GM12878 (cell line): Measurements from ENCODE around the gene LMO2. TPM values are rescaled to one million over a fixed set of nuclear protein-coding genes. Genes with fewer than 3 reads are reported as not detected.

Experiments
- ATAC-seq: fragments of 200-7000 bp; cut with Tn5 transposase; 3 replicates; pipeline ENCODE4 v1.9.1; 2020; ENCODE audit warnings: mild to moderate bottlenecking, moderate library complexity
- BruUV-seq: library from RNA; stranded (reverse); fragments of 400-500 nt; replicated peaks from 2 replicates; lab custom pipeline; 2021; lab: Mats Ljungman, UMichigan
- CTCF ChIA-PET: fragments of 300-600 bp; sonication (Branson Sonifier 250); formaldehyde crosslinking; extraction: SDS; loops from one replicate; lab custom pipeline; 2021; ENCODE audit warnings: inconsistent platforms; lab: Yijun Ruan, JAX
- POLR2A ChIA-PET: fragments of 350-600 bp; formaldehyde crosslinking; extraction: SDS; loops from one replicate; lab custom pipeline; 2021; ENCODE audit warnings: inconsistent platforms; lab: Charles Lee
- RAD21 ChIA-PET: fragments of 300-600 bp; sonication (Branson Sonifier 250); formaldehyde crosslinking; loops from one replicate; lab custom pipeline; 2023; ENCODE audit warnings: antibody characterized with exemption; ENCODE audit not compliant: unreplicated experiment; lab: Charles Lee
- SMC1A ChIA-PET: fragments of 300-600 bp; sonication (Branson Sonifier 250); formaldehyde crosslinking; loops from one replicate; lab custom pipeline; 2023; ENCODE audit not compliant: unreplicated experiment, uncharacterized antibody; lab: Charles Lee
- DNase-seq: peaks from one replicate; pipeline ENCODE4 v3.0.0-alpha.2; 2011; ENCODE audit warnings: low read depth, low spot score
- FAIRE-seq: peaks from 3 replicates; lab custom pipeline; 2011; peaks lifted over from hg19 to GRCh38; lab: Jason Lieb, UNC
- H2AFZ ChIP-seq: 2 replicates; pipeline ENCODE4 v1.6.0; 2011; ENCODE audit warnings: low read depth, low read length, control low read depth; ENCODE audit not compliant: control insufficient read depth
- H3K27ac ChIP-seq: 2 replicates; pipeline ENCODE4 v1.5.1; 2011; ENCODE audit warnings: control low read depth; ENCODE audit not compliant: control insufficient read depth, insufficient read depth
- H3K27me3 ChIP-seq, 2 experiments: replicated peaks in 1 of 2; 2 replicates each; pipeline versions ENCODE4 v1.6.0 to v1.6.1; 2011; ENCODE audit warnings: low read length in 1 of 2; ENCODE audit not compliant: control insufficient read depth in 2 of 2, insufficient read depth in 2 of 2
- H3K36me3 ChIP-seq, 2 experiments: 2 replicates each; pipeline ENCODE4 v1.5.1; 2011; ENCODE audit warnings: low read length in 1 of 2; ENCODE audit not compliant: control insufficient read depth in 2 of 2, insufficient read depth in 2 of 2
- H3K4me1 ChIP-seq: 2 replicates; pipeline ENCODE4 v1.6.1; 2011; ENCODE audit warnings: mild to moderate bottlenecking, low read length, moderate library complexity, mixed read lengths; ENCODE audit not compliant: control insufficient read depth, insufficient read depth
- H3K4me2 ChIP-seq: 2 replicates; pipeline ENCODE4 v1.6.0; 2011; ENCODE audit warnings: control low read depth; ENCODE audit not compliant: control insufficient read depth, insufficient read depth
- H3K4me3 ChIP-seq: fragments of 200-600 bp; sonication (generic); 2 replicates; pipeline ENCODE4 v1.5.1; 2016
- H3K79me2 ChIP-seq: 2 replicates; pipeline ENCODE4 v1.6.0; 2011; ENCODE audit warnings: low read length; ENCODE audit not compliant: control insufficient read depth, insufficient read depth
- H3K9ac ChIP-seq: 2 replicates; pipeline ENCODE4 v1.8.0; 2011; ENCODE audit warnings: low read length, control low read depth, mixed read lengths; ENCODE audit not compliant: control insufficient read depth, insufficient read depth
- H3K9me3 ChIP-seq: replicated peaks from 3 replicates; pipeline ENCODE4 v1.5.1; 2011; ENCODE audit warnings: mild to moderate bottlenecking, low read length; ENCODE audit not compliant: control insufficient read depth, insufficient read depth
- H4K20me1 ChIP-seq: 2 replicates; pipeline ENCODE4 v1.6.0; 2011; ENCODE audit not compliant: control insufficient read depth, insufficient read depth
- ASH2L ChIP-seq: fragments of 300-600, 200-600 bp; sonication (generic); IDR thresholded peaks from 2 replicates; pipeline ENCODE4 v1.6.1; 2017; ENCODE audit warnings: low read depth, mild to moderate bottlenecking, borderline replicate concordance
- ATF3 ChIP-seq: IDR thresholded peaks from 2 replicates; pipeline ENCODE4 v1.6.1; 2011; ENCODE audit warnings: low read depth, mild to moderate bottlenecking, low read length, moderate library complexity, borderline replicate concordance; ENCODE audit errors: extremely low read depth
- E4F1 ChIP-seq: fragments of 450-650 bp; IDR thresholded peaks from 2 replicates; pipeline ENCODE4 v1.6.1; 2018; ENCODE audit warnings: borderline replicate concordance, mild to moderate bottlenecking; ENCODE audit not compliant: partially characterized antibody
- ESRRA ChIP-seq: IDR thresholded peaks from 2 replicates; pipeline ENCODE4 v1.6.1; 2012; ENCODE audit warnings: mild to moderate bottlenecking, low read length, improper control_type of control experiment
- JUNB ChIP-seq: IDR thresholded peaks from 2 replicates; pipeline ENCODE4 v1.6.1; 2016; ENCODE audit warnings: antibody characterized with exemption, mild to moderate bottlenecking
- POLR2AphosphoS5 ChIP-seq: IDR thresholded peaks from 2 replicates; pipeline ENCODE4 v1.6.1; 2011; ENCODE audit warnings: mild to moderate bottlenecking, low read length, inconsistent platforms
- RBBP5 ChIP-seq: fragments of 200-600 bp; sonication (generic); conservative IDR thresholded peaks from 2 replicates; pipeline ENCODE4 v1.6.1; 2016
- RELB ChIP-seq: fragments of 450-650 bp; IDR thresholded peaks from 2 replicates; pipeline ENCODE4 v1.6.1; 2017; ENCODE audit warnings: low read depth, mild to moderate bottlenecking, moderate library complexity
- SIX5 ChIP-seq: IDR thresholded peaks from 2 replicates; pipeline ENCODE4 v1.6.1; 2011; ENCODE audit warnings: mild to moderate bottlenecking, low read depth, low read length, moderate library complexity; ENCODE audit not compliant: severe bottlenecking
- SRF ChIP-seq, 2 experiments: IDR thresholded peaks; 2 replicates each; pipeline ENCODE4 v1.6.1; 2011; ENCODE audit warnings: low read depth in 2 of 2, low read length in 2 of 2, mild to moderate bottlenecking in 1 of 2, moderate library complexity in 1 of 2
- TCF12 ChIP-seq: IDR thresholded peaks from 2 replicates; pipeline ENCODE4 v1.6.1; 2011; ENCODE audit warnings: low read depth, mild to moderate bottlenecking, low read length
- TCF7 ChIP-seq: IDR thresholded peaks from 2 replicates; pipeline ENCODE4 v1.6.1; 2014; ENCODE audit warnings: antibody characterized with exemption, borderline replicate concordance
- ZNF592 ChIP-seq: fragments of 450-650 bp; IDR thresholded peaks from 2 replicates; pipeline ENCODE4 v1.6.1; 2017; ENCODE audit warnings: mild to moderate bottlenecking, moderate library complexity
- WGBS: methylation state at CpG from one replicate; pipeline ENCODE4 v1.1.6; 2016; ENCODE audit warnings: low lambda C conversion rate; ENCODE audit not compliant: insufficient replicate concordance, insufficient coverage; ENCODE audit errors: missing lambda C conversion rate; 5-methylcytosine and 5-hydroxymethylcytosine counted together
- in situ Hi-C: fragments of 300-500 bp; cut with MboI; formaldehyde crosslinking; loops from 9 replicates; pipeline ENCODE4 v1.14.3; 2018; ENCODE audit warnings: mixed read lengths
- intact Hi-C: fragments of 100-400 bp; cut with micrococcal nuclease; formaldehyde crosslinking; loops from one replicate; pipeline ENCODE4 v1.14.2; 2022; ENCODE audit not compliant: unreplicated experiment
- polyA plus RNA-seq, 11 experiments: library from polyadenylated mRNA; depleted of rRNA in 4 of 11; unstranded in 6 of 11; stranded (reverse) in 5 of 11; fragments of >200 nt; fragmentation: Nextera tagmentation in 4 of 11; fragmentation: Illumina TruSeq in 1 of 11; extraction: Ambion mirVana in 4 of 11; extraction: Trizol in 1 of 11; gene quantifications; 1 replicate in 1 of 11; 2 replicates in 10 of 11; pipeline versions ENCODE4 v1.2.1 to v1.2.3, GENCODE V29; 2011 to 2016; ENCODE audit warnings: inconsistent platforms in 2 of 11, missing spikeins in 2 of 11, low read depth in 1 of 11
- total RNA-seq, 4 experiments: library from RNA; depleted of rRNA in 3 of 4; stranded (reverse); fragments of >200 nt in 3 of 4; fragmentation: Illumina TruSeq in 1 of 4; extraction: Trizol in 1 of 4; gene quantifications; 2 replicates each; pipeline versions ENCODE4 v1.2.1 to v1.2.3, GENCODE V29; 2013 to 2021

Gene LMO2
- total and polyA plus RNA-seq, 10 of the 15 experiments (the other 5 are each of a cell fraction or from before 2014, with no cell fraction given), result 0.29 to 1.9 (median 1.1) TPM; not detected in 1

GRCh38 chr11:33923626-33924025, 31.8 kb upstream of the LMO2 start:
- Histone ChIP-seq H3K79me2 (no peaks in the 10 kb centered on the region), H4K20me1 (no peaks in the 10 kb centered on the region), H3K9ac (no peak overlapping the region), H3K4me3 (no peak overlapping the region), H3K9me3 (no peaks in the 10 kb centered on the region; the same call in 2 of the 3 replicates), H2AFZ (no peak overlapping the region), H3K36me3 (no peaks in the 10 kb centered on the region), H3K4me2 (no peak overlapping the region), H3K4me1 (peaks cover 18% of the 10 kb centered on the region), H3K27ac (no peak overlapping the region), H3K27me3 (no peaks in the 10 kb centered on the region)
- ChIA-PET CTCF (interaction anchor here (1.3 kb wide), 1 partner anchor 8 kb away, joined by 4 read pairs; no protein-coding TSS in a partner anchor), SMC1A (interaction anchor here (0.9 to 2.8 kb wide), 3 partner anchors 8 to 61 kb away, joined by 3 to 7 read pairs (median 4); no protein-coding TSS in a partner anchor), RAD21 (no interaction called here), POLR2A (interaction anchor here (1.4 kb wide), 1 partner anchor 43 kb away, joined by 3 read pairs; no protein-coding TSS in a partner anchor)
- in situ Hi-C loops (no loop called here), intact Hi-C loops (loop anchor here (5.0 kb wide), 1 partner anchor 66 kb away; no protein-coding TSS in a partner anchor)
- DNase-seq (no peak), FAIRE-seq (no peak), ATAC-seq (no peak)
- 96% methylated on average over 2 of the region's 2 CpGs for WGBS
- no TSS peak for BruUV-seq
- no peak for TF ChIP-seq TCF12
- TF ChIP-seq ASH2L, result no peak
- TF ChIP-seq SRF (IDR thresholded peaks at IDR 0.05; ENCODE audit: low read depth in 2 of 2, low read length in 2 of 2), result no peak
- no peak for TF ChIP-seq POLR2AphosphoS5
- TF ChIP-seq RELB, result no peak
- no peak for TF ChIP-seq ZNF592
- TF ChIP-seq E4F1, result no peak
- no peak for TF ChIP-seq RBBP5
- no peak for TF ChIP-seq SIX5
- no peak for TF ChIP-seq JUNB
- TF ChIP-seq ATF3, result no peak
- no peak for TF ChIP-seq ESRRA
- TF ChIP-seq TCF7, result no peak
